Epithelial cell of alveolus of lung (primary cell): ENCODE measurements around the gene WFIKKN2. TPM values are rescaled to one million over a fixed set of nuclear protein-coding genes. Genes with fewer than 3 reads are reported as not detected.

ENCODE experiments used
- total RNA-seq: library from RNA; depleted of rRNA; stranded (reverse); fragments of >200 nt; gene quantifications from 2 replicates; pipeline ENCODE4 v1.2.1, GENCODE V29; 2015

The WFIKKN2 gene, protein sequence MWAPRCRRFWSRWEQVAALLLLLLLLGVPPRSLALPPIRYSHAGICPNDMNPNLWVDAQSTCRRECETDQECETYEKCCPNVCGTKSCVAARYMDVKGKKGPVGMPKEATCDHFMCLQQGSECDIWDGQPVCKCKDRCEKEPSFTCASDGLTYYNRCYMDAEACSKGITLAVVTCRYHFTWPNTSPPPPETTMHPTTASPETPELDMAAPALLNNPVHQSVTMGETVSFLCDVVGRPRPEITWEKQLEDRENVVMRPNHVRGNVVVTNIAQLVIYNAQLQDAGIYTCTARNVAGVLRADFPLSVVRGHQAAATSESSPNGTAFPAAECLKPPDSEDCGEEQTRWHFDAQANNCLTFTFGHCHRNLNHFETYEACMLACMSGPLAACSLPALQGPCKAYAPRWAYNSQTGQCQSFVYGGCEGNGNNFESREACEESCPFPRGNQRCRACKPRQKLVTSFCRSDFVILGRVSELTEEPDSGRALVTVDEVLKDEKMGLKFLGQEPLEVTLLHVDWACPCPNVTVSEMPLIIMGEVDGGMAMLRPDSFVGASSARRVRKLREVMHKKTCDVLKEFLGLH
- not detected in 2 replicates for total RNA-seq

GRCh38 chr17:50835301-50836234 lies at the start of gene WFIKKN2:
TSS of gene WFIKKN2 (plus strand) at chr17:50835586. CDS start at chr17:50835938, 352 bp downstream.

DNA sequence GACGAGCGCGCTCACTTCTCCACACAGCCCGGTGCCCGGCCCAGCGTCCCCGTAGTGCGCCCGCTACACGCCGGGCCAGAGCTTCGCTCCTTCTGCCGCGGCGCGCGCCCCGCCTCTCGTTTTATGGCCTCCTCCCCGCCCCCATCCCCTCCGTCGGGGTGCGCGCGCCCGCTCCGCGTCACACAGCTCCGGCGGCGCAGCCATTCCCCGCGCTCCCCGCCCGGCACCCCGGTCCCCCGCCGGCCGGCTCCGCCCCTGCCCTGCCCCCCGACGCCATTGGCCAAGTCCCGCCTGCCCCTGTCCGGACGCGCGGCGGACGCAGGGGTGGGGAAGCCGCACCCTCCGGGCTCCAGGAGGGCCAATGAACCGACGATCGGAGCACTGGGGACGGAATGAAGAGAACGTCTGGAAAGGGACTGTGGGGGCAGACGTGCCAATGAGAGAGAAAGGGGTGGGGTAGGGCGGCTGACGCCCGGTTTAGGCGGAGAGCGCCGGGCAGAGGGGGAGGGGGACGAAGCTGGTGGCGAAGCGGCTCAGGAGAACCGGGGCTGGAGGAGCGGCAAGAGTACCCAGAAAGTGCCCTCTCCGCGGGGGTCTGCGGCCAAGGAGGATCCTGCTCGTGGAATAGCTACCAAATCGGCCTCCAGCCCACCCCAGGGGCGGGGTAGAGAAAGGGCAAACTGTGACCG lies 31.0 kb downstream of the WFIKKN2 start, which contains the start of gene TOB1:
Gene TOB1 (minus strand): TSS at position 94 of the 689 bp plus-strand sequence. CDS start 2,337 bp downstream, outside the sequence.

Other genes starting within 250 kb of the WFIKKN2 start
- 5.2 and 13.9 TPM in 2 replicates for gene ABCC3, start 200.7 kb upstream of the WFIKKN2 start, total RNA-seq
- 19.9 and 28.3 TPM in 2 replicates for gene ANKRD40, start 127.7 kb upstream of the WFIKKN2 start, total RNA-seq
- 8.5 and 41.8 TPM in 2 replicates for gene LUC7L3, start 116.0 kb upstream of the WFIKKN2 start, total RNA-seq
- gene ANKRD40CL, start 68.1 kb upstream of the WFIKKN2 start, total RNA-seq, result not detected in 2 replicates
- 5.8 and 12.7 TPM in 2 replicates for gene TOB1, start 30.8 kb downstream of the WFIKKN2 start, total RNA-seq